ENCODE data around the gene PAPOLG.

Gene PAPOLG

GRCh38 chr2:60717691-60718090, 38.4 kb upstream of the PAPOLG start:
- no peak overlapping the region for H3K4me3 Mint-ChIP-seq
- H3K9me3 Mint-ChIP-seq = no peaks in the 10 kb centered on the region
- peaks cover 9% of the 10 kb centered on the region for H3K27me3 Mint-ChIP-seq (ENCODE audit: low read depth, poor library complexity)
- DNase-seq = no peak
- peaks cover 3% of the 10 kb centered on the region for H3K4me1 Mint-ChIP-seq
- H3K27ac Mint-ChIP-seq = peak overlapping the region; percentile 19
- no peaks in the 10 kb centered on the region for H3K36me3 Mint-ChIP-seq (ENCODE audit: low read depth)
- TF ChIP-seq CTCF (IDR thresholded peaks at IDR 0.05) = no peak

- no peak for DNase-seq
- peaks cover 3% of the 10 kb centered on the region for H3K4me1 Mint-ChIP-seq
- H3K4me3 Mint-ChIP-seq = no peak overlapping the region
- no peak for TF ChIP-seq CTCF (IDR thresholded peaks at IDR 0.05)
- H3K27ac Mint-ChIP-seq = peak overlapping the region; percentile 70
- peaks cover under 1% of the 10 kb centered on the region for H3K9me3 Mint-ChIP-seq
- no peaks in the 10 kb centered on the region for H3K36me3 Mint-ChIP-seq (ENCODE audit: low read depth)
- peaks cover 9% of the 10 kb centered on the region for H3K27me3 Mint-ChIP-seq (ENCODE audit: low read depth, poor library complexity)
Measured at GRCh38 chr2:60719331-60719730, 36.7 kb upstream of the PAPOLG start.

- TF ChIP-seq CTCF (IDR thresholded peaks at IDR 0.05) = no peak
- H3K9me3 Mint-ChIP-seq = peaks cover 11% of the 10 kb centered on the region
- H3K27me3 Mint-ChIP-seq (ENCODE audit: low read depth, poor library complexity) = peaks cover 1% of the 10 kb centered on the region
- DNase-seq = no peak
- no peaks in the 10 kb centered on the region for H3K36me3 Mint-ChIP-seq (ENCODE audit: low read depth)
- H3K4me1 Mint-ChIP-seq = no peaks in the 10 kb centered on the region
- H3K4me3 Mint-ChIP-seq = no peak overlapping the region
- no peak overlapping the region for H3K27ac Mint-ChIP-seq
Measured at GRCh38 chr2:60725466-60725865, 30.6 kb upstream of the PAPOLG start.

- peaks cover 15% of the 10 kb centered on the region for H3K27me3 Mint-ChIP-seq (ENCODE audit: low read depth, poor library complexity)
Measured at GRCh38 chr2:60728855-60729254, 27.2 kb upstream of the PAPOLG start.

GRCh38 chr2:60735496-60736250, 20.4 kb upstream of the PAPOLG start:
- Mint-ChIP-seq H3K4me1 (peaks cover 5% of the 10 kb centered on the region), H3K4me3 (peak overlapping the region; percentile 83), H3K27me3 (ENCODE audit: low read depth, poor library complexity) (peaks cover 57% of the 10 kb centered on the region), H3K36me3 (ENCODE audit: low read depth) (no peaks in the 10 kb centered on the region), H3K27ac (no peak overlapping the region), H3K9me3 (peaks cover 5% of the 10 kb centered on the region)
- peak; percentile 66 for DNase-seq
- TF ChIP-seq CTCF (IDR thresholded peaks at IDR 0.05) = no peak

More at GRCh38 chr2:60728855-60729254, 27.2 kb upstream of the PAPOLG start:
- H3K36me3 Mint-ChIP-seq (ENCODE audit: low read depth) = no peaks in the 10 kb centered on the region
- no peak overlapping the region for H3K27ac Mint-ChIP-seq
- H3K4me1 Mint-ChIP-seq = no peaks in the 10 kb centered on the region
- DNase-seq = no peak
- no peak overlapping the region for H3K4me3 Mint-ChIP-seq
- peaks cover 11% of the 10 kb centered on the region for H3K9me3 Mint-ChIP-seq
- TF ChIP-seq CTCF (IDR thresholded peaks at IDR 0.05) = no peak

- H3K27ac Mint-ChIP-seq = no peak overlapping the region
- DNase-seq = no peak
- H3K4me3 Mint-ChIP-seq = no peak overlapping the region
- no peaks in the 10 kb centered on the region for H3K36me3 Mint-ChIP-seq (ENCODE audit: low read depth)
- H3K27me3 Mint-ChIP-seq (ENCODE audit: low read depth, poor library complexity) = peaks cover 47% of the 10 kb centered on the region
- peaks cover 10% of the 10 kb centered on the region for H3K4me1 Mint-ChIP-seq
- TF ChIP-seq CTCF (IDR thresholded peaks at IDR 0.05) = no peak
- peaks cover 5% of the 10 kb centered on the region for H3K9me3 Mint-ChIP-seq
Measured at GRCh38 chr2:60738679-60739078, 17.4 kb upstream of the PAPOLG start.

Measured in nephron progenitor cell (in vitro differentiated cells).